Calu3 (cell line): ENCODE measurements around the gene HOXA9. TPM values are rescaled to one million over a fixed set of nuclear protein-coding genes. Genes with fewer than 3 reads are reported as not detected.

Experiments
- BruUV-seq: library from RNA; stranded (reverse); fragments of 400-500 nt; replicated peaks from 2 replicates; lab custom pipeline; 2021; lab: Mats Ljungman, UMichigan
- CTCF ChIA-PET: fragments of 300-600 bp; sonication (Branson Sonifier 250); formaldehyde crosslinking; loops from one replicate; lab custom pipeline; 2022; ENCODE audit warnings: antibody characterized with exemption; lab: Charles Lee
- DNase-seq: peaks from one replicate; pipeline ENCODE4 v3.0.0; 2022
- H3K27ac Mint-ChIP-seq: one replicate; pipeline ENCODE4 v1.8.0; 2022; ENCODE audit warnings: mixed read lengths; ENCODE audit not compliant: unreplicated experiment
- H3K27me3 Mint-ChIP-seq: one replicate; pipeline ENCODE4 v1.8.0; 2022; ENCODE audit warnings: mixed read lengths; ENCODE audit not compliant: unreplicated experiment
- H3K36me3 Mint-ChIP-seq: one replicate; pipeline ENCODE4 v1.8.0; 2022; ENCODE audit warnings: mild to moderate bottlenecking, moderate library complexity, mixed read lengths; ENCODE audit not compliant: insufficient read depth, unreplicated experiment
- H3K4me1 Mint-ChIP-seq: one replicate; pipeline ENCODE4 v1.8.0; 2022; ENCODE audit warnings: mild to moderate bottlenecking, low read depth, mixed read lengths; ENCODE audit not compliant: unreplicated experiment
- H3K4me3 Mint-ChIP-seq: one replicate; pipeline ENCODE4 v1.8.0; 2022; ENCODE audit warnings: mild to moderate bottlenecking, low read depth, moderate library complexity, mixed read lengths; ENCODE audit not compliant: unreplicated experiment
- H3K9me3 Mint-ChIP-seq: one replicate; pipeline ENCODE4 v1.8.0; 2022; ENCODE audit warnings: low read depth, mixed read lengths; ENCODE audit not compliant: unreplicated experiment
- intact Hi-C: fragments of 100-400 bp; cut with micrococcal nuclease; formaldehyde crosslinking; loops from one replicate; pipeline ENCODE4 v1.10.0; 2022; ENCODE audit not compliant: unreplicated experiment
- total RNA-seq: library from RNA; stranded (reverse); gene quantifications from 2 replicates; pipeline ENCODE4 v1.2.3, GENCODE V29; 2022
- TF ChIP-seq, protein P1 (sequence below): fragments of 200-600 bp; IDR thresholded peaks from one replicate; pipeline ENCODE4 v1.8.0; 2022; ENCODE audit warnings: antibody characterized with exemption; ENCODE audit not compliant: unreplicated experiment

The HOXA9 gene
- total RNA-seq, 1 experiment from 2014 or later, result 2.5 TPM

DNA sequence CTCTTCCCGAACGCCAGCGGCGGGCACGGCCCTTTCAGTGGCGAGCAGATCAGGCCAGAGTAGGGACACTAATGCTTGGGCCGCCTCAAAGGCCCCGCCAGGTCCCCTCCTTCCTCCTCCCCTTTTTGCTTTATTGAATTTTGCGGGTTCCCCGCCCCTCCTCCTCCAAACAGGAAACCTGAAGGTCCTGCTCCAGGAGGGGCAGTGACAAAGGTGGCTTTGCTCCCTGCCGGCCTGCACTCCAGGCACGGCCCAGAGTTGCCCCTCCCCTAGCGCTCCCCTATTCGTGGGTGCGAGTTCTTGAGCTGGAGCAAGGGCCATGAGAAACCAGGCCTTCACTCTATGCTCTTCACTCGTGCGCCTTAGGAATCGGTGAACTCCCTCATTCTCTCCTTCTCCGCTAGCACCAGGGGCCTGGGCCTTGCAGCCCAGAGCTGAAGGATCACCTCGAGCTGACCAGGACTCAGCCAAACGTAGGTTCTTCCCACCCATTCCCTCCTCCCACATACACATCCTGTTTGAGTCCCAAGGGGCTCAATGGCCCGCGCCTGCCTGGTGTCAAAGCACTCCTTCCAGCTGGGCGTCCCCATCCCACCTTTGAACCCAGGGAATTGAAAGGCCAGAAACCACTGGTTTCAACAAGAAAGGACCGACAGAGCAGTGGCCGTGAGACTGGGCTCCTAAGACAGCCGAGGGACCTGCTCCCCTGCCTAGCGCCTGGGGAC is 17.1 kb downstream of the HOXA9 start:
- intact Hi-C loops, result no loop called here
- CTCF ChIA-PET, result interaction anchor here (0.6 to 1.3 kb wide), 4 partner anchors 285 to 771 kb away, joined by 3 to 5 read pairs (median 4); no protein-coding TSS in a partner anchor
- H3K27me3 Mint-ChIP-seq, result peaks cover 24% of the 10 kb centered on the region
- H3K4me1 Mint-ChIP-seq, result peaks cover 11% of the 10 kb centered on the region
- H3K27ac Mint-ChIP-seq, result no peak overlapping the region
- BruUV-seq, result no TSS peak
- TF ChIP-seq, protein P1, sequence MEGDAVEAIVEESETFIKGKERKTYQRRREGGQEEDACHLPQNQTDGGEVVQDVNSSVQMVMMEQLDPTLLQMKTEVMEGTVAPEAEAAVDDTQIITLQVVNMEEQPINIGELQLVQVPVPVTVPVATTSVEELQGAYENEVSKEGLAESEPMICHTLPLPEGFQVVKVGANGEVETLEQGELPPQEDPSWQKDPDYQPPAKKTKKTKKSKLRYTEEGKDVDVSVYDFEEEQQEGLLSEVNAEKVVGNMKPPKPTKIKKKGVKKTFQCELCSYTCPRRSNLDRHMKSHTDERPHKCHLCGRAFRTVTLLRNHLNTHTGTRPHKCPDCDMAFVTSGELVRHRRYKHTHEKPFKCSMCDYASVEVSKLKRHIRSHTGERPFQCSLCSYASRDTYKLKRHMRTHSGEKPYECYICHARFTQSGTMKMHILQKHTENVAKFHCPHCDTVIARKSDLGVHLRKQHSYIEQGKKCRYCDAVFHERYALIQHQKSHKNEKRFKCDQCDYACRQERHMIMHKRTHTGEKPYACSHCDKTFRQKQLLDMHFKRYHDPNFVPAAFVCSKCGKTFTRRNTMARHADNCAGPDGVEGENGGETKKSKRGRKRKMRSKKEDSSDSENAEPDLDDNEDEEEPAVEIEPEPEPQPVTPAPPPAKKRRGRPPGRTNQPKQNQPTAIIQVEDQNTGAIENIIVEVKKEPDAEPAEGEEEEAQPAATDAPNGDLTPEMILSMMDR, result no peak
- peaks cover 37% of the 10 kb centered on the region for H3K36me3 Mint-ChIP-seq
- peak overlapping the region; percentile 76 for H3K4me3 Mint-ChIP-seq
- peak; percentile 80 for DNase-seq
- no peaks in the 10 kb centered on the region for H3K9me3 Mint-ChIP-seq

DNA sequence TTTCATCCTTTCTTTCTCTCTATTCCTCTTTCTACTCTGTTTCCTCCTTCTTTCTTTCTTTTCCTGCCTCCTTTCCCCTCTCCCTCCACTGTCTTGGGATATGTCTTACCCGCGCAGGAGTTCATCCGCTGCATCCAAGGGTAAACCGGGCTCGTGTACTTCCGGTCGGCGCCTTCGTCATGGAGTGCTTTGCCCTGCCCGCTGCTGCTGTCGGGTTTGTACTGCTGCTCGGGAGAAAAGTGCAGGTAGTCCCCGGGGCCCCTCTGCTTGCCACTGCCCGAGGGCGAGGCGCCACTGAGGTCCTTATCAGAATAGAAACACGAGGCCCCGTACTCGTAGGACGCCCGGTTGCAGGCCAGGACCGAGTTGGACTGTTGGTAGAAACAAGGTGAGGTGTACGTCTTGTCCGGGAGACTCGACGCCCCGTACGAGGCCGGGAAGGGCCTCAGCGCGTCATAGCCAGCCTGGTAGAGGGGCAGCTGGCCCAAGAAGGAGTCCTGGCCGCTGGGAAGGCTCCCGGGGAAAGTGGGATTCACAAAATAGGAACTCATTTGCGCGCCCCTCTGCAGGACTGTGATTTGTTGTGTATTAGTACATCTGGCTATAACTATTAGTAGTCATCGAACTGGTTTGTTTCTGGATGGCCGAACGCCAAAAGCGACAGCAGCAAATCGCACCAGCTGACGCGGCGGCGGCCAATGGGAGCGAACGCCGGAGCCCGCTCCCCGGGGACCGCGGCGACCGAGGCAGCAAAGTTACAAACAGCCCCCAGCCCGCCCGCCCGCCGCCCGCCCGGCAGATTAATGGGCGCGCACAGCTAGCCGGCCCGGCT is 17.9 kb downstream of the HOXA9 start, which contains the start of gene HOXA6:
Gene HOXA6 (minus strand): TSS at position 576 of the 832 bp plus-strand sequence. CDS start 25 bp downstream, at position 551.
- no peaks in the 10 kb centered on the region for H3K9me3 Mint-ChIP-seq
- H3K4me1 Mint-ChIP-seq, result peaks cover 11% of the 10 kb centered on the region
- peak; percentile 78 for DNase-seq
- H3K27me3 Mint-ChIP-seq, result peaks cover 16% of the 10 kb centered on the region
- intact Hi-C loops, result no loop called here
- no TSS peak for BruUV-seq
- H3K4me3 Mint-ChIP-seq, result peak within 1 kb of the TSS; percentile 76
- CTCF ChIA-PET, result interaction anchor here (0.6 to 1.0 kb wide), 2 partner anchors 284 to 770 kb away, joined by 4 to 5 read pairs; no protein-coding TSS in a partner anchor
- H3K36me3 Mint-ChIP-seq, result peaks cover 37% of the 10 kb centered on the region
- H3K27ac Mint-ChIP-seq, result no peak within 1 kb of the TSS
- TF ChIP-seq, protein P1, result no peak

DNA sequence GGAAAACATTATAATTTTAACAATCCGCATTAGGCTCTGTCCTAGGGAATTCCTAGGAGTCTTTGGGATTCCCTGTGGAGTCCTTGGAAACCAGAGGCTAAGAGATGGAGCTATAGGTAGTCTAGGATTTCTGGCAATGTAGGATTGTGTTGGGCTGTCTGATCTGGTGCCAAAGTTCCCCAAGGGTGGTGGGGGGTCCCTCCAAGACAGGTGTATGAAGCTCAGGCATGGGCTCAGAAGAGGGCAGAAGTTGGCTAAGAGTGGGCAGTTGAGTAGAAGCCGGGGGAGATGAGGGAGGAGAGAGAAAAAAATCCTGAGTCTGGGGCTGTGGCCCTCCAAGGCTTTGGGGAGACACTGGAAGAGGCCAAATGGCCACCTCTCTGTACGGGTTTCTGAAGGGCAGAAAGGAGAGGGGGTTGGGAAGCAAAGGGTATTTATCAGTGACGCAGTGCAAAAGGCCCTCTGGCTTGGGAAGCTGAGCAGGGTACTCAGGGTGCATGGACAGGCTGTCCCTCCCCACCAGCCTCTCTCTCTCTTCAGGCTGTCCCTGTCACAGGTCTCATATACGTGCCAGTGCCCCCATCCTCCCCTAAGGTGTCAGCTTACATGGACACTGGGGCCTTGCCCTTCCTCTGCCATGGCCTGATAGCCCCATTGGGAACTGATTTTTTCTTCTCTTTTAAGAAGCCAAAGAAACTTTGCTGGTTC is 18.7 kb downstream of the HOXA9 start:
- TF ChIP-seq, protein P1, result no peak
- CTCF ChIA-PET, result no interaction called here
- Mint-ChIP-seq H3K27me3 (peaks cover 8% of the 10 kb centered on the region), H3K36me3 (peaks cover 34% of the 10 kb centered on the region), H3K4me3 (no peak overlapping the region), H3K9me3 (no peaks in the 10 kb centered on the region), H3K4me1 (peaks cover 6% of the 10 kb centered on the region), H3K27ac (no peak overlapping the region)
- intact Hi-C loops, result no loop called here
- no TSS peak for BruUV-seq
- no peak for DNase-seq

DNA sequence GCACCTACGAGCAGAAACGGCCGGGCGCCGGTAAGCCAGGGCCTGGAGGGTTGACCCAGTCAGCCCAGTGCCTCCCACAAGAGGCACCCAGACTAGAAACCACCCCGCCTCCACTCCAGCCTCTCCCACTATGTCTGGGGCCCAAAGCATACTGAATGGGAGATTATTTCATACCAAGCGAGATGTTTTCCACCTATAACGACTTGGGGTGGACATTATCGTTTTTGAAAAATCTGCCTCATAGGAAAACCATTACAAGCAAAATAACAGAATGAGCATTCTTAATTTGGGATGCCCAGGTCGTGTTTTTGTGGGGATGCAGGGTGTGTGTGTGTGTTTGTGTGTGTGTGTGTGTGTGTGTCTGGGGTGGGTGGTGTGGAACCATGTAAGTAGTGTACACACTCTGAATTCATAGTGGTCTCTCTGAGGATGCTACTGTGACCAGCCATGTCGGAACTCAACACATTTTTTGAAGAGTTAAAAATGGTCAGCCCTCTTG is 19.4 kb downstream of the HOXA9 start:
- Mint-ChIP-seq H3K27ac (no peak overlapping the region), H3K4me1 (no peaks in the 10 kb centered on the region), H3K9me3 (no peaks in the 10 kb centered on the region), H3K4me3 (no peak overlapping the region), H3K36me3 (peaks cover 27% of the 10 kb centered on the region), H3K27me3 (peaks cover 1% of the 10 kb centered on the region)
- intact Hi-C loops, result no loop called here
- TF ChIP-seq, protein P1, result no peak
- DNase-seq, result no peak
- BruUV-seq, result no TSS peak
- CTCF ChIA-PET, result interaction anchor here (1.0 kb wide), 1 partner anchor 25 kb away, joined by 8 read pairs; no protein-coding TSS in a partner anchor
